IPS DF 19.7 (cell line): ENCODE measurements around the gene RRAS2.
"Not testable (repeated sequence)": the region's sequence is repeated elsewhere in the genome, so short reads cannot be mapped to it uniquely, and the experiment has no call there.

Source experiments
- DNase-seq: peaks from one replicate; pipeline ENCODE4 v3.0.0-alpha.2; 2013; ENCODE audit warnings: low read depth, low spot score

Gene RRAS2

DNA sequence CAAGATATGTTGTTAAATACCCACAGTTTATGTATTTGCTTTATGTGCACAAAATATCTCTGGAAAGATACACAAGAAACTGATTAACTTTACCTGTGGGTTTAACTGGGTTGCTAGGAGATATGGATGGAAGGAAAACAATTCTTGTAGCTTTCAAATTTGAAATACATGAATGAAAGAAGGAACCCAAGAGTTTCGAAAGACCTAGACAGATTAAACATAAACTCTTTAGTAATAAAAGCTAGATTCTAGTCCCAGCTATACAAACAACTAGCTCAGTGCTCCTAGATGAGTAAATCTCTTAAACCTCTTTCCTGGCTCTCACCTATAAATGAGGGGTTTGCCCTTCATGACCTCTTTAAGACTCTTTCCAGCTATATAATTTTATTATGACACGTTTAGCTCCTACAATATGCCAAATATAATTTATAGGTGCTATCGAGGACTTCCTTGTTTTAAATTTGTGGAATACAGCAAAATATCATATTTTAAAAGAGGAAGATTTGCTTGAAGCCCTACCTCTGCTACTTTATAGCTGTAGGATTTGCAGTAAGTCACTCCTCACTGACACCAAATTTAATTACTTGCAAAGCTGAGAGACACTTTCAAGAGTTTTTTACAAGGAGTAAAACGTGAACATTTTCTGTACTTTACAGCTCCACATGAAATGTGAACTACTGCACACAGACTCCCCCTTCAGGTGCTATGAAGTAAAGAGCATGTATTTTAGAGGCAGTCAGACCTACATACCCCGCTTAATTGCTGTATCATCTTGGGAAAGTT, 50.7 kb downstream of the RRAS2 start:
- no peak for DNase-seq

DNA sequence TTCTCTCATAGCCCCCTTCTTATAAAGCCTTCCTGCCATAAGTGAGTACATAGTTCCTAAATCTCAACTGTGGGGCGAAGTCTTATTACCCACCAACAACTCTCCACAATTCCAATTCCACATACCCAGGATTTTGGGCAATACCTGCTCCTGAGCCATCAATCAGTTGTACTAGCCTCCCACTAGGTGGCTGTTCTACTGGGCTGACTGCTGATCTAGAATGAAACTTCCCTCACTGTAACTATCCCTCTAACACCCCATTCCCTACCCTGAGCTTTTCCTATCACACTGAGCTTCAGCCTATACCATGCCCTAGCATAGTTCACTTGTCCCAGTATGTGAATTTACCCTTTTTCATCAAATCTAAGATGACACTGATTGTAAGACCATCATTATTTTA, 52.5 kb downstream of the RRAS2 start:
- no peak for DNase-seq

DNA sequence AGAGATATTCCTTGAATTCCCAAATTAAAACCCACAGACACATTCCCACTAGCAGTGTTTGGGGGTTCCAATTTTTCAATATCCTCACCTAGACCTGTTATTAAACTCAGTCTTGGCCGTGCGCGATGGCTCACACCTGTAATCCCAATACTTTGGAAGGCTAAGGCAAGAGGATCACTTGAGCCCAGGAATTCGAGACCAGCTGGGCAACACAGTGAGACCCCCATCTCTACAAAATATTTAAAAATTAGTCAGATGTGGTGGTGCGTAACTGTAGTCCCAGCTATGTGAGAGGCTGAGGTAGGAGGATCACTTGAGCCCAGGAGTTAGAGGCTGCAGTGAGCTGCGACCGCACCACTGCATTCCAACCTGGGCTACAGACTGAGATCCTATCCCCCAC, 53.3 kb downstream of the RRAS2 start:
- DNase-seq, result no peak

DNA sequence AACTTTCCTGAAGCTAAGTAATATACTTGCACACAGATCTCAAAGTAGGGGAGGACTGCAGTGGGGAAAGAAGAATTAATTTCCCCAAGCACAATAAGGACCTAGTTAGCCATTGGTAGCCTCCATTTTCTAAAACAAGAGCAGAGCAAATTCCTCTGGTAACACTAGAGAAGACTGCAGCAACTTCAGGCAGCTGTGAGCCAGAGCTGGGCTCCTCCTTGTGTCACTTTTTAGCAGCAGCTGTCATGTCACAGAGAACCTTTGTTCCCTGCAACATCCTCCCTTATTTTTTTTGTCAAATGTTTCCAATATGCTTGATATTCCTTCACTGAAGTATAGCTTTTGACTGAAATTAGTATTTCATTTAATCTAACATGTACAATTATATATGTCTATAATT, 54.4 kb downstream of the RRAS2 start:
- no peak for DNase-seq

DNA sequence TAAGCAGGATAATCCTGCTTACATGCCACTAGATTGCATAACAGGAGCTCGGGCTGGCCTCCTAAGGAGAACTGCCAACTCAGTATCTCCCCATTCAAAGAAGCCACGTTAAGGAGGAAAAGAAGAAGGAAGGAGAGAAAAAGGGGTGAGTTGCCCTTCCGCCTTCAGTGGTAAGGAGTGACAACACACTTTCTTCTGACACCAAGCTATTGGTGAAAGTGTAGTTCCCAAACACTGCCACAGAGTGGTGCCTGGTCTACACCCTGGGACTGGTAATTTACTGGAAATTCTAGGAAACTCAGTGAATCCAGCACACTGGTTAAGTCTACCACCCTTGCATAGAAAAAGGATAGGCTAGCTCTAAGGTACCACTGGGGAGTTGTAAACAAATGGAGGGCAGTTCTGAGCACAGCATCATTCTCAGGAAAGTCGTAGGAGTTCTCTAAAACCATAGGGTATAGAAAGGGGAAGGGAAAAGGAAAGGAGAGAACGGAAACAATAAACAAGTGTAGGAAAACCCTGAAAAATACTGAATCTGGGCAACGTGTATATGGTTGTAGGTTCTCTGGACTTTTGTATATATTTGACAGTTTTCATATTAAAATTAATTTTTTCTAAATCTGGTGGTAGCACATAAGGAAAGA, 58.2 kb downstream of the RRAS2 start:
- peak; percentile 59 for DNase-seq

DNA sequence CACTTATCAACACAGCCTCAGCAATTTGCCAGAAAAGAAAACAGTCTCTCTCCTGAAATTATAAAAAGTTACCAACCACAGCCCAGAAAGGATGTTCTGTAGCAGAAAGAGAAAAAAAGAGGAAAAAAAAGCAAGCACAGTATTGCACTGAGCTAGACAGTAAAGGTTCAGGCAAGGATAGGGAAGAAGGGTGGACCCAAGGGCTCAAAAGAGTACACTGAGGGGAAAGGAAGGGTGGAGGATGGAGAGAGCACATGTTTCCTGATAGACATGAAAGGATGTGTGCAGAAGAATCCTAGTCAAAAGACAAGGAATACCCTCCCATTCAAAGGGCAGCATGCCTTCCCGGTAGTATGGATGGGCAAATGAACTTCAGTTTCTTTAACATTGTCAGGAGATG, 59.1 kb downstream of the RRAS2 start:
- no peak for DNase-seq

DNA sequence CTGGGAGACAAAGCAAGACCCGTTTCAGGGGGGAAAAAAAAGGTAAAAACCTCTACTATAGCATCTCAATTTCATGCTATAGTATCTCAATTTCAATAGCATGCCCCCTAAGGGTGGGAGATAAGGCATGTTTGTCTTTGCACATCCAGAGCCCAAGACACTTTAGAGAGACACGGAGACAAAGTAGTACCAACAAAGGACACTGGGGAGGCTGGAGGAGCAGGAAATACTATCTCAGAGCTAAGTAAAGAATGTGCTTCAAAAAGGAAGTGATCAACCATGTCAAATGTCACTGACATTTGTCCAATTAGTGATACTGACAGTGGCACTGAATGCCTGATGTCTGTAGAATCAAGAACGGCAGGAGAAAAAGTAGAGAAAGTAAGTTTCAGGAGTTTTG, 68.6 kb downstream of the RRAS2 start:
- no peak for DNase-seq

DNA sequence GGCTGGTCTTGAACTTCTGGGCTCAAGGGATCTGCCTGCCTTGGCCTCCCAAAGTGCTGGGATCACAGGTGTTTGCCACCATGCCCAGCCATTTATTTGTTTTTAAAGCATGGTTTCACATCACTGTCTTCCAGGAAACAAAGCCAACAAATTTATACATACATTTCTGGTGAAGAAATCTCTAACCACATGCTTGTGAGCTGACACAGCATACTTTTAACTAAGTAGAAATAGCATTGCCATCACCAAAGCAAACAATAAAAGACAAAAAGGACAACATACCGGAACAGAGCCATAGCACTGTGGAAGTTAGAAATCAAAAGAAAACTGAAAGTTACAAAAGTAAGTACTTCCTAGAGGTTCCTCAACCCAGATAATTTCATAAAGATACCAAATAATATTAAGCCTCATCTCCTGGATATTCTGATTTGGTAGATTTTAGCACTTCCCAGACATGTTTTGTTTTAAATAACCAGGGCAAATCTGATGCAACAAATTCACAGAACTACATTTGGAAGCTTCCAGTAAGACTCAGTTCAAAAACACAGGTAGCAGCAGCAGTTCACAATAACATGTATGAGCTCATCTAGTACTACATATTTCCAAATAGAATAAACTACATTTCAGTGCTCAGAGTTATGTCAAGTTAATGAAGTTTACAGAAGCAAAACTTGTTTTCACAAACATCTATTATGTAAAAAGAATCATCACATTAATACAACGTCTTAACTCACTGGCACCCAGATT, 70.6 kb downstream of the RRAS2 start:
- no peak for DNase-seq

DNA sequence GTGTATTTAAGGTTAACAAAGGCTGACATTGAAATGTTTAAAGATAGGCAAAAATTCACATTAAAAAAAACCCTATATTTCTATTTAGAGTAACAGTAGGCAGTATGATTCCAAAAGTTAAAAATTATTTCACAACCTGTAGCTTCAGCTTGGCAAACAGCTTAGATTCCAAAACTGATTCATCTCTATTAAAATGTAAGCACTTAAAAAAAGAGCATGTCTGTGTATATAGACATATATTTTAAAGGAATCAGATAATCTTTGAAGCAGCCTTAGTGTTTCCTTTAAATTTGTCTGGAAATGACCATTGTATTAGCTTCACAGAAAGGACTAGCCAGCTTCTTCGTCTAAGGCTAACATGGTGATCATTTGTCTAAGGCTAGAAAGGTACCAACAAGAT, 80.1 kb downstream of the RRAS2 start:
- not testable (repeated sequence) for DNase-seq

DNA sequence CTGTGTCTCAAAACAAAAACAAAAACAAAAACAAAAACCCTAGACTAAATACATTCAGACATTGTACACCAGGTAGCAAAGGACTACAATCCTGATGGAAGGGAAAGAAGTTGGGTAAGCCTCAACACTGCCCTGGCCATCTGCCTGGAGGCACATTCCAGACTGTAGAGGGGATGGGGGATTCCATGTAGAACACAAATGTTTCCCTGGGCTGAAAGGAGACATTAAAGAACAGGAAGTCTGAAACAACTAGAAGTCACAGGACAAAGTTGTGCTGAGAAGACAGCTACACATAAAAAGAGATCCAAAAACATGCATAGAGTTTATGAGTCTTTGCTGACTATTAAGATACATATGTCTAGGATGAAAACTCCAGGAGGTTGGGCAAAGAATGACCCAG, 83.9 kb downstream of the RRAS2 start:
- DNase-seq, result no peak

DNA sequence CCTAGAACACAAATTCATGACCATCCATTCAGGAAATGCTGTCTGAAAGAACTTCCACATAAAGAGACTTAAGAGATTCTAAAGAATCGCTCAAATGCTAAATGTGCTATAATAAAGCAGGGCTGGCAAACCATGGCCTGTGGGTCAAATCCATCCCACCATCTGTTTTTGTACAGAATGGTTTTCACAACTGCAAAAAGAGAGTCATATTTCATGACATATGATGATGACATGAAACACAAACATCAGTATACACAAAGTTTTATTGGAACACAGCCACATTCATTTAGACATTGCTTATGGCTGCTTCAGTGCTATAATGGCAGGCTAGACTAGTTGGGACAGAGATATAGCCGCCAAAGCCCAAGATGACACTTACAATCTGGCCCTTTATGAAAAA, 85.1 kb downstream of the RRAS2 start:
- no peak for DNase-seq

DNA sequence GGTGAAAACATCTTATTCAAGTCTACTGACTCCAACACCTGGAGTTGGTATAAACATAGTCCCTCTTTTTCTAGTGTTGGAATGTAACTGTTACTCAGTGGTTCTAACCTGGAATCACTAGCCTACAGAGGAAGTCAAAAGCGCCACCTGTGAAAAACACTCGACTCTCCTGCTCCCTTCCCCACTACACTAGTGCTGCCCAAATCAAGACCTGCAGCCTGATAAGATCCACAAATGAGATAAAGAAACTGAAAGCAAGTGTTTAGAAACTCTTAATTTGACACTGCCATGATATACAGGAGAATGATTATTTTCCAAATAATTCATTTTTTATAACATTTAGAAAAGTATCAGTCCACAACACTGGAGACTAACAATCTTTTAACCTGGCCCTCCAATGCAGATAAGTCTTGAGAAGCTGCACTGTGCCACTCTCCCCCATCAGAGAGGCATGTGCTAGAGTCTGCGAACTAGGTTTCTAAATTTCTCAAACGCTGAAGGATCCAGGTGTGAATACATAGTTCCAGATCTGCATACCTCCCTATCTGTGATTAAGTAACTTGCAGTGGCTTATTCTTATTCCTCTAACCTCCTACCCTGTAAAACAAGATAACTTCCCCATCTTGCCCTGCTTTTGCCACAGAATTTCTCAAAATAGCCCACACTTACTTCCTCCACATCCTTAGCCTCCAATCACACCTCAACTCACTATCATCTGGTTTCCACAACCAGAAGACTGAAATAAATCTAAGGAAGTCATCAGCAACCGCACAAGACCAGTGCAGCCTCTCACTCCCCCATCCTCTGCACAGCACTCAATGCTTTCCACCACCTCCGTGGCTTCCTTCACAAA, 88.1 kb downstream of the RRAS2 start:
- DNase-seq, result no peak

DNA sequence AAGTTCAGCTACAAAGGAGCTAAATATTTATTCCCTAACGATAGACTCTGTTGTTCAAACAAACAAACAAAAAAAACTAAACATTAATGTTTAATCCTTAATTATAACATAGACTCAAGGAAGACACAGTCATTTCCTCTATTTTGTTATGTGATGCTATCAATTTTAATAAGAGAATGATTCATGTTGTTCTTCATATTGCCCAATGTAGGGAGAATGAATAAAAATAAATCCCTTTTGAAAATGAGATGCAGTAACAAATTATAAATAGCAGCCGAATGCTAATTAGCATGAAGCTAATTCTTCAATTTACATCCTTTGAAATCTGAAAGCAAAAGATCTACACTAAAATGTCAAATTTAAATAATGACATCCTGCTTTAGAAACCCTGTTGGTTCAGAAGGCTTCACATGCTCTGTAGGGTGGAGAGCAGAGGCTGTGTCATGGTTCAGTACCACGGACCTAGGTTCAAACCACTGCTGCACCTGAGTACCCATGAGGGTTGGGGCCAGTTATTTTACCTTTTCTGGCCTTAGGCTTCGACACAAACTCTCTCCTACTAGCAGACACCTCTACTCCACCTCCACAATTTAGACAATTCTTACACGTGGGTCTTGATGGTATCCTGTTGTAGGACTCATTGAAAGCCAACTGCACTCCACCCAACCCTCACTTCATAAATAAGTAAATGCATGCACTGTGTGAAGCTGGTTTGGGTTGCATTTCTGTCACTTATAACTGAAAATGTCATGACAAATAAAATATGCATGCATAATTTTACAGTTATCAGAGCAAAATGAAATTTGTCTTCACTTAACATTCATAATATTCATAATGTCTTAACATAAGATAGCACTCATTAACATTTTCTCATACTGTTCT, 89.0 kb downstream of the RRAS2 start:
- DNase-seq, result no peak

DNA sequence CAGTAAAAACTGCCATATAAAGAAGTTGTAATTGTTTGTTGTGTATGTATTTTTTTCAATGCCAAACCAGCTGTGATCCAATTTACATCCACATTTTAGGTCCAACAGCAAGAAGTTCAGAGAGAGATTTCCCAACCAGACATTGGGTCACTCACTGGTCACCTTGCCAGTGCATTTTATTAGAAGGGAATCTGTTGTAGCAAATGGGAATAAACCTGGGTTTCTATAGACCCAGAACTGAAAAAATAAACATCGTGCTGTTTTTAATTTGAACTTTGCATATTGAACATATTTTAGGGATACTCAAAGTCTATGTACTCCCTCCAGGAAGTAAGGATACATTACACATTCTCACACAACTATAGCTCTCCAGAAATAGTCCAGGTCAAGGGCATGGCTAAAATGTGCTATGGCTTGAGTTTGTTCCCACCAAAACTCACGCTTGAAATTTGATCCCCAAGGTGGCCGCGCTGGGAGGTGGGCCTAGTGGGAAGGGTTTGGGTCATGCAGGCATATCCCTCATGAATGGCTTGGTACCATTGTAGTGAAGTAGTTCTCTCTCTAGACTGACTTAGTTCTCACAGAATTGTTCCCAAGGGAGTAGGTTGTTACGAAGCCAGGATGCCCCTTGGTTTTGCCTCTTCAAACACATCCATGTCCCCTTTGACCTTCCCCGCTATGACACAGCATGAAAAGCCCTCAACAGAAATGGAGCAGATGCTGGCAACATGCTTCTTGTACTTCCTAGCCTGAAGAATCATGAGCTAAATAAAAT, 90.9 kb downstream of the RRAS2 start:
- no peak for DNase-seq

DNA sequence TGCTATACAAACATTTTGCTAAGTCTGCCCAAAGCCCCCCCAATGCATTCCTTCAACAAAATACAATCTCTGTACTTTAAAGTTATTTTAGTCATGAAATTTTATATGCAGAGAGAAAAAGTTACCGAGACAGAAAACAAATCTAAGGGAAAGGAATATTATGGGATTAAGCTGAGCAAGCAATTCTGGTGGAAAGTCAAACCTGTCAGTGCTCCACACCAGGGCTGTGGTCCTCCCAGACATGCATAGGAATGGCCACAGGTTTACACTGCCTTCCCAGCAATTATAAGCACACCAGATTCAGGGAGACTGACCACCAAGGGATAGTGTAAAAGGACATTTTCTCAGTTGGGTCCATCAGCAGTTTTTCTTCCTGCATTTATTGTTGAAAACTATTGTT, 92.4 kb downstream of the RRAS2 start:
- no peak for DNase-seq

DNA sequence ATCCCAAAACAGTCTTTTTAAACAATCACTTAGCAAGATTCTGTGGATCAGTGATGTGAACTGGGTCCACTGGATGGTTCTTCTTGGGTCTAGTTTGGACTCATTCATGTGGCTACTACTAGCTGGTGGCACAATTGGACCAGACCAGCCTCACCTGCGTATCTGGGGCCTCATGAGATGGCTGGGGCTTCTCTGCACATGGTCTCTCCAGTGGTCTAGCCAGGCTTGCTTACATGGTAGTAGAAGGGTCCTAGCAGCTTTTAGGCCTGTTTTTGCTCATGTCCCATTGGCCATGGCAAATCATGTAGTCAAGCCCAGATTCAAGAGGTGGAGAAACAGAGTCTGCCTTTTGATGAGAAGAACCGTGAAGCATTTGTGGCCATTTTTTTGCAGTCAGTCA, 94.0 kb downstream of the RRAS2 start:
- no peak for DNase-seq

DNA sequence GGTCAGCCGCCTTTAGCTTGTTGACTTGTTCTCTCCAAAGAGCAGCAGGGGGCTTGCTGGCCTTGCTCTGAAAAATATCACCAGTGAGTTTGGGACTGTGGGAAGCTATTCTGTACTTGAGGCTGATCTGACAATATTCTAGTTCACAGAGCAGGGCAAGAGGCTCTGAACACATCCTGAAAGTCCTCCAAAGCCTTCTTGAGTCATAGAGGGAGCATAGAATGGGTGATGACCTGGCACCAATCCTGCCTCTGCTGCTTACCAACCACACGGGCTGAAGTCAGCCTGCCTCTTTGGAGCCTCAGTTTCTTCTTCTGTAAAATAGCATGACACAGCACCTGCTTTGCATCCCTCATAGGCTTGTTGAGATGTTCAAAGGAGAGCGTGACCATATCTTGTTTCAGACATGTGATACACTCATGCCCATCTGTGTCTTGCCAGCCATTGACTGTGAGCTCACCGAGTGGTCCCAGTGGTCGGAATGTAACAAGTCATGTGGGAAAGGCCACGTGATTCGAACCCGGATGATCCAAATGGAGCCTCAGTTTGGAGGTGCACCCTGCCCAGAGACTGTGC, 96.6 kb downstream of the RRAS2 start:
- DNase-seq, result no peak

DNA sequence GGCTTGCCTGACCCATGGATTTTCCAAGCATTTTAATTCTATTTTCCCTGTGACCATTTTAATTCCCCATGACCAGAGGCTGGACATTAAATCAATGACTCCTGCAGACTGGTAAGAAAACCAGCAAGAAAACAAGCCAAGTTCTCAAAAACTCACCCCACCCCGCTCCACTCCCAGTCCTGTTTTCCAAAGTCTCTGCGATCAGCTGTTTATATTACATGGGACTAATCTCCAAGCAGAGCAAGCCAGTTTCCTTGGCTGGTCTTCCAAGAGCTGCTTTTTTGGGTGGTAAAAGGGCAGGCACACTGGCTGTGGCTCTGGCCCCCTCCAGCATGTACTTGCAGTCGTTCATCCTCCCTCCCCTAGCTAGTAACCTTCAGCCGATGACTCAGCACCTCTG, 97.9 kb downstream of the RRAS2 start:
- DNase-seq, result no peak

DNA sequence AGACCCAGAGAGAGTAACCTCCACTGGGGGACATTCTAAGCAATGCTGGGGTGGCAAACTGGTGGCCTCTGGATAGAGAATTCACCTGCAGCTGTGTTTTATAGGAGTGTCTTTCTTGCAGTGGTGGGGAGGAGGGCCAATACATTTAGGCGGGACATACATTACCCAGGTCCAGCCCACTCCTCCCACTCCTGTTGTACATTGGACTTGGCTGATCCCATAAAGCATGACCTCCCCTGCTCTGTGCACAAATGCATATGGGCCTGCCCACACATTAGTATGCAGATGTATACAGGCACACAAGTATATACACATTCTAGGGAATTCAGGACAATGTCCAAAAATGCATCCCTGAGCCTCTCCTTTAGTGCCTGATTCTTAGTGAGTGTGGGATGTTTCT, 99.1 kb downstream of the RRAS2 start:
- DNase-seq, result no peak
